ENCODE data around the gene CAMKK1.
A peak's percentile ranks its signal among the peaks of the same experiment; 100 is the strongest.

The CAMKK1 gene

GRCh38 chr17:3917391-3917931 is 24.6 kb upstream of the CAMKK1 start:
- DNase-seq: no peak

GRCh38 chr17:3916825-3917224 is 24.0 kb upstream of the CAMKK1 start:
- DNase-seq: no peak

- peak; percentile 43 for DNase-seq
These were observed 23.3 kb upstream of the CAMKK1 start, which contains the start of gene P2RX1 for GRCh38 chr17:3915995-3916696. TSS of gene P2RX1 (minus strand) at chr17:3916465. CDS start at chr17:3916225, 240 bp downstream.

GRCh38 chr17:3915581-3915994 is 22.7 kb upstream of the CAMKK1 start:
- DNase-seq: no peak

- DNase-seq: no peak
These were observed 21.4 kb upstream of the CAMKK1 start for GRCh38 chr17:3914312-3914670.

GRCh38 chr17:3913531-3914311 is 20.9 kb upstream of the CAMKK1 start:
- DNase-seq: peak; percentile 83

GRCh38 chr17:3912827-3913226 is 20.0 kb upstream of the CAMKK1 start:
- DNase-seq: no peak

GRCh38 chr17:3911271-3912053 is 18.6 kb upstream of the CAMKK1 start:
- DNase-seq: peak; percentile 85

GRCh38 chr17:3910420-3911270 is 17.8 kb upstream of the CAMKK1 start:
- no peak for DNase-seq

- no peak for DNase-seq
These were observed 16.4 kb upstream of the CAMKK1 start for GRCh38 chr17:3909257-3909656.

- DNase-seq: no peak
These were observed 14.8 kb upstream of the CAMKK1 start for GRCh38 chr17:3907483-3908216.

- no peak for DNase-seq
These were observed 14.0 kb upstream of the CAMKK1 start for GRCh38 chr17:3906881-3907280.

GRCh38 chr17:3905017-3905520 is 12.2 kb upstream of the CAMKK1 start:
- no peak for DNase-seq

GRCh38 chr17:3904501-3904900 is 11.6 kb upstream of the CAMKK1 start:
- no peak for DNase-seq

GRCh38 chr17:3903881-3904290 is 11.0 kb upstream of the CAMKK1 start:
- no peak for DNase-seq

GRCh38 chr17:3903051-3903825 is 10.4 kb upstream of the CAMKK1 start:
- no peak for DNase-seq

- DNase-seq: no peak
These were observed 7.8 kb upstream of the CAMKK1 start for GRCh38 chr17:3900646-3901045.

- no peak for DNase-seq
These were observed 4.9 kb upstream of the CAMKK1 start for GRCh38 chr17:3897731-3898130.

- DNase-seq: no peak
These were observed 4.0 kb upstream of the CAMKK1 start for GRCh38 chr17:3896968-3897235.

GRCh38 chr17:3896108-3896967 is 3.5 kb upstream of the CAMKK1 start:
- no peak for DNase-seq

All from stimulated activated CD4-positive, alpha-beta T cell treated with anti-CD3 and anti-CD28 coated beads, Interleukin-1b, Interleukin-23, amount 100 ng/mL, for 48 hours (primary cell).